GM21367 (cell line): ENCODE measurements around the gene APOH.

Experiments used
- ATAC-seq: cut with Tn5 transposase; IDR thresholded peaks from one replicate; pipeline ENCODE4 v1.9.1; 2021; ENCODE audit not compliant: unreplicated experiment

APOH gene

DNA sequence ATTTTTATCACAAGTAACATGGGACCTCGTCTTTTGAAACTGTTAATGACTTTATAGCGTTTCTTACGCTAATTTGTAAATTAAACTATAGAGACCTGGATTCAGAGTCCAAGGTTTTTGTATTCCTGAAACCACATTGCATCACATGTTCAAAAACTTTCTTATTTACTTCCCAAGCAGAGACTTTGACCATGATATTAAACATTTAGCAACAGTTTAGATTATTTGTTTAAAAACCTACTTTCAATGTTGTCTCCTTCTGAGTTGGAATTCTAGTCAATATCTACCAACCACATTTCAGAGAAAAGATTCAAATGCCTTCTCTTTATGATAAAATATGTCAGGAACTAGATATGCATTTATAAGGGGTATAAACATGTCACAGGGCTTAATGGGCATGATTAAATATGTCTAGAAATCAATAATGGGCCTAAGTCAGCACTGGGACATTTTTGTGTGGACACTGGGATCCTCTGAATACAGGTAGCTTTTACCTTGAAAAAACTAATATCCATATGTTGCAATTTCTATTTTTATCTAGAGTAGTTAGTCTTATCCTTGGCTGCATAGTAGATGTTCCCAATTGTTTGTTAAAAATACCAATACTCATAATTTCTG, 6.3 kb upstream of the APOH start:
- ATAC-seq, result no peak

DNA sequence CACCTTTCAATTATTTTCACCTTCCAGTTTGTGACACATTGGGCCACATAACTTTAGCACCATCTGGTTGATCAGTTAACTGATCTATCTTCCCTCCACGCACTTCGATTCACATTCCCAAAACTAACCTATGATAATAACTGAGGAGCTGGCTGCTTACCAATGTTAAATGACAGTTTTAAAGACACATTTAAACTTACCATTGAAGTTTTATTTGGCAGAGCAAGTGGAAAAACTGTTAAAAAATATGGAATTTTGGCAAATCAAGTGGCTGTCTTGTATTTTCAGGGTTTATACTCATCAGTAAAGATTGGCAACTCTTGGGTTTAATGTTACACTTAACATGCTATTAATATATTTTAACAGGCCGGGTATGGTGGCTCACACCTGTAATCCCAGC, 5.4 kb upstream of the APOH start:
- ATAC-seq, result no peak

DNA sequence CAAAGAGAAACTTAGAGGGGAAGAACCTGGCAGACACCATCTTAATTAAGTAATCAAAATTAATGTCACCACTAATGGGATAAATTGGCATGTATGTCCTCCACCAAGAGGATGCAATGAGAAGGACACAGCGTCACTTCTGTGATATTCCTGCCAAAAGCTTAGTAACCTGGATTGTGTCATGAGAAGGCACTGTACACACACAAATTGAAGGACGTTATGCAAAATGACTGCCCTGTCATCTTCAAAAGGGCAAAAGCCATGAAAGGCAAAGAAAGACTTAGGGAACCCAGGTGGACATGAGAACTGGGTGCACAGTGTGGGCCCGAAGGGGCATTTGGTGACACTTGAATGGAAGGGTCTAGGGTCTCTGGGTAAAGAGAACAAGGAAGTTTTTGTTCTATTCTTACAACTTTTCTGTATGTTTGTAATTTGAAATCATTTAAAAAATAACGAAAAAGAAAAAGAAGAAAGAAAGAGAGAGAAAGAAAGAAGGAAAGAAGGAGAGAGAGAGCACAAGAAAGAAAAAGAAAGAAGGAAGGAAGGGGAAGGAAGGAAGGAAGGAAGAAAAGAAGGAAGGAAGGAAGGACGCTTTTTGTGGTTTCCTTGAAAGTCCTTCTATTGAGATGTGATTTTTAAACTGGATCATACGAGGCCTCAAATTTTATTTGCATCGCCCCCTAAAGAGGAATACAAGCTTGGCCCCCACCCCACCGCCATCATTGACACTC, 4.0 kb upstream of the APOH start:
- no peak for ATAC-seq

DNA sequence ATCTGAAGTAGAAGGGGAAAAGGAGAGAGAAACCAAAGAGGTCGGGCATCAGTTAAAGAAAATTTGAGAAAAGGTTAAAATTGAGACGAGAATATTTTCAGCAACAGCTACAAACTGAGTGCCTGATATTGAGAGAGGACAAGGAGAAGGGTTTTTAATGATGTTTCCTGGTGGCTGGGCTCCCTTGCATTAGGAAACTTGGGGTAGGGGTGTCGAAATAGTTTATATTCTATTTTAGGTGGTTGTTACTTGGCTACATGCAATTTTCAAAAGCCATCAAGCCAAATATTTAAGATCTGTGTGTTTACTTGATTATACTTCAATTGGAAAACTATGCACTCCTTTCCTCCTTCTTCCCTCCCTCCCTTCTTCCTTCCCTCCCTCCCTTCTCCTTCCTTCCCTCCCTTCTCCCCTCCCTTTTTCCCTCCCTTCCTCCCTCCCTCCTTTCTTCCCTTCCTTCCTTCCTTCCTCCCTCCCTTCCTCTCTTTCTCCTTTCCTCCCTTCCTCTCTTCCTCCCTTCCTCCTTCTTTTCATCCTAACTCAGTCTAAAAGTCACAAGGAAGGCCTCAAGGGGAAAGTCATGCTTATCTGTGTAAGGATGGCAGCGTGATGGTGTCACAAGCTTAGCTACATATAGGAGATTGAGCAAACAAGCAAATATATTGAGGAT, 1.8 kb upstream of the APOH start:
- ATAC-seq, result no peak

DNA sequence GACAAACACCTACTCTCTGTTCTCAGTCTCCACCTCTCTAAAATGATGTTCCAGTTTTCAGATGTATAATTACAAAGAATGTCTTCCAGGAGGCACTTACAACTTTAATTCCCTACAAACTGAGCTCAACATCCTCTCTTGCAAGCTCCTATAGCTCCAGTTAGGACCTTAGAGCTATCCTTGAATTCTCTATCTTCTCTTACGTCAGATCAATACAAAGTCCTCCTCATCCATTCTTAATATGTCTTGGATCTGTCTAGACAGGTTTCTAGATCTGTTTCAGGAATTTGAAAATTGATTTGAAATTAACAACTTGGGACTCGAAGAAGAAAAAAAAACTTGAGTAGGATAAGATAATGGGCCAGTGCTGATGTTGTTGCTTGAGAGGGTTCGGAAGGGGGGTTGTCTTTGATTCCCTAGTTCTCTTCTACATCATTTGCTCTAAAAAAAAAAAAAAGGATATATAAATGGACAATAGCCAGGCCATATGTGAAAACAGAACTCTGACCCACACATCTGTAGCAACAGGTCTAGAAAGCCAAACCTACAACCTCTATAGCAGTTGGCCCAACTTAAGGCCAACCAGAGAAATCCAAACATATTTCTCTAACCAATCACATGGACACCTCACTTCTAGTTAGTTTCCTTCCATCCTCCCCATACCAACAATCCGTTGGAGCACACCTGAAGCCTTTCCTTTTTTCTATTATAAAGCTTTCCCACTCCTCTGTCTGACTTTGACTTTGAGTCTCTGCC, 746 bp upstream of the APOH start:
- no peak for ATAC-seq

DNA sequence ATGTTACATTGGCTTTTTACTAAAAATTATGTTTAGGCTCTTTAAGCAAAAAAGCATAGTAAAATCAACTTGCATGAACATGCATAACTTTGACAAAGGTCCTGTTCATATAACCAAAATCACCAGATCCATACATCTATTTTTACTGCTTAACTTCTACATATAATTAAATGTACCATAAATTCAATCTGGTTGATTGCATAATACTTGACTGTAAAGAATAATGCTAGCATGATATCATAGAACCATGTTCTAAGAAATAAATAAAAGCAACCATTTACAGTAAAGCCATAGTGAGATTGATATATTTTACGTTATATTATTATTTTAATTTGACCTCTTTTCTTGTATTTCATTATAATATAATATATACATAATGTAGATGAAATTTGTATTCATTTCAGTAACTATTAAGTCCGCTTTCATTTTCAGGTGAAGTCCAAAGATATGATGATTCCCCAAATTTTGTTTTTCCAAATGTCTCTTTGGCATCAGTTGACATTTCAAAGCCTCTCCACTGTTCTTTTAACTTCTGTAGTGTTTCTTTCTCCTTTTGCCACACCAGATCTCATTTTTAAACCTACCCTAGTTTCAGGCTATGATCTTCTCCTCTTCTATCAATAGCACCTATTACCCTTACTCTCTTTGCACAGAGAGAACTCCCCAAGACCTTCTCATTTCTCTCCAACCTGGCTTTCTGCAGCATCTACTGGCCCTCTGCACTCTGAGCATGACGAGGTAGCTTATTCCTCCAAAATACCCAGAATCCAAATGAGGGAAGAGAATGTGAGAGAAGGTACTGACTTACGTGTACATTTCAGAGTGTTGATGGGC, 1.8 kb downstream of the APOH start:
- no peak for ATAC-seq

DNA sequence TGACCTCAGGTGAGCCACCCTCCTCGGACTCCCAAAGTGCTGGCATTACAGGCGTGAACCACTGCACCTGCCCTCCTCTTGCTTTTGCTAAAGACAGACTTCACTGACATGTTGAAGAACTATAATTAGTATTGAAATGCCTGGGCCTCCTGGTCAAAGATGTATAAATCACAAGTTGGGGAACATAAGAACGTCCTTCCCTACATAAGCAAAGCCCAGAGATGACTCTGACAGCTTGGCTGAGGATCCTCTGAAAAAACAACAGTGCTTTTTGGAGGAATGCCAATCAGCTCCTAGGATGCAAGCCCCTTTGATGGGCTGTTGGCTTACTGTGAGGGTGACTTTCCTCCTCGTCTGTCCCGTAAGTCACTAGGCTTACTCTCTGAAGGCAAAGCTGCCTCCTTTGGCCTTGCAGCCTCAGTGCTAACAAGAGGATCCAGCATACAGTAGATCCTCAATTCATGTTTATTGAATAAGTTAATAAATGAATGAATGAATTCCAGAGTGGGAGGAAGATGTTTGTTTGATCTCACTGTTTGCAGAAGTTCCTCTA, 6.3 kb downstream of the APOH start:
- ATAC-seq, result no peak

DNA sequence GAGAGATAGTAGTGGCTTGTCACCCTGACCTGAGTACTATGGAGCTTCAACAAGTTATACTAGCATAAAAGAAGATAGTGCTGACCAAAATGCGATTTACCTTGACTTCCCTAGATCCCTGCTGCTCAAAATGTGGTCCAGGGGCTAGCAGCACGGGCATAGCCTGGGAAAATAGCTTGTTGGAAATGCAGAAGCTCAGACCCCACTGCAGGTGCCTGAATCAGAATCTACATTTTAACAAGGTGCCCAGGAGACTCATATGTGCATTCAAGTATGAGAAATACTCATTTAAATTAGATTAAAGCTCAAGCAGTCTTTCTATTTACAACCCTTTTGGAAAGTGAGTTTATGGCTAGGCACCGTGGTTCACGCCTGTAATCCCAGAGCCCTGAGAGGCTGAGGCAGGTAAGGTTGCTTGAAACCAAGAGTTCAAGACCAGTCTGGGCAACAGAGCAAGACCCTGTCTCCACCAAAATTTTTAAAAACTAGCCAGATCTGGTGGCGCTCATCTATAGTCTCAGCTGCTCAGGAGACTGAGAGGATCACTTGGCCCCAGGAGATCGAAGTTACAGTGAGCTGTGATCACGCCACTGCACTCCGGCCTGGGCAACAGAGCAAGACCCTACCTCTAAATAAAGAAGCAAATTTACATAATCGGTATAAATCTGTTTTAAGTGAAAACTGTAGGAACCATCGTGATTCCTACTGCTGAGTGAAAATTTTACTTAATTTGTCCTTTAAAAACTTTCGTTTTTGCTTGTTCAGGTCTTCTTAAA, 7.3 kb downstream of the APOH start:
- no peak for ATAC-seq

DNA sequence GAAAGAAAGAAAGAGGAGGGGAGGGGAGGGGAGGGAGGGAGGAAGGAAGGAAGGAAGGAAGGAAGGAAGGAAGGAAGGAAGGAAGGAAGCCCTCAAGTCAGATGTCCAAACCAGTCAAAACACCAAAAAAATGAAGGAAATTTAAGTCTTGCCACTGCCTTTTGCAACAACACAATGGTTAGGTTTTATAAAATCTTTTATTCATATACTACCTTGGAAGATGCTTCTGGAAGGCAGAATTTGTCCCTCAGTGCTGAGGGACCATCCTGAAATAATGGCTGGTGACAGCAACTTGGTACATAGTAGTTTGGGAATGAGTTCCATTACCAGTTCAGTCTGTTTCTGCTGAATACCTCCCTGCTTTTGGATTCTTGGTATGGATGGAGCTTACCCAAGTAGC, 7.9 kb downstream of the APOH start:
- no peak for ATAC-seq

DNA sequence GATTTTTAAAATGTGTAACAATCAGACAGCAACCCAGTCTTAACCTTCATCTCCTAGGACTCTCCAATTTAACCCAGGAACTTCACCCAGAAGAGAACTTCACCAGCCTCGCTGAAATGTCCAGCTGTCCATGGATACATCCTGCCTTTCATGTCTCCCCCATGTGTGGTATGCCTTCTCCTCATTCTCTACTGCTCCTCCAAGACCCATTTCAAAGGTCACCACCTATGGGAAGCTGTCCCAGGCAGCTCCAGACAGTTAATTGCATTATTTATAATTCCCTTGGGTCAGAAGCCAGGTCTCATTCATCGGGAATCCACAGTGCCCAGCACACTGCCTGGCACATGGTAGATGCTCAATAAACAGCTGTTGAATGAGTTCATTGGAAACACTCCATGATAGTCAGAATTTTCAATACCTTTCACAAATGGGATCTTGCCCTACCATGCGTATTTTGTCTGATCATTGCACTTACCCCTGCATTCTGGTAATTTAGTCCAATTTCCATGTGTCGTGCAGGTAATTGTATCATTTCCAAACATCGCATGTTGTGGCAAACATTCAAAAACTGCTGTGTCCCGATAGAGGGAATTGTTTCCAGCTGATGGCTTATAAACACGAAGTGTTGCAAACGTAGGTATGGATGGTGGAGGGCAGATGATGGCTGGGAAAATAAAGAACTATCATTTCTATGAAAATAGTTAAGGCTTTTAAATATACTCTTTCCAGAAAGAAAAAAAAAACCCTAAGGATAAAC, 9.0 kb downstream of the APOH start:
- no peak for ATAC-seq

DNA sequence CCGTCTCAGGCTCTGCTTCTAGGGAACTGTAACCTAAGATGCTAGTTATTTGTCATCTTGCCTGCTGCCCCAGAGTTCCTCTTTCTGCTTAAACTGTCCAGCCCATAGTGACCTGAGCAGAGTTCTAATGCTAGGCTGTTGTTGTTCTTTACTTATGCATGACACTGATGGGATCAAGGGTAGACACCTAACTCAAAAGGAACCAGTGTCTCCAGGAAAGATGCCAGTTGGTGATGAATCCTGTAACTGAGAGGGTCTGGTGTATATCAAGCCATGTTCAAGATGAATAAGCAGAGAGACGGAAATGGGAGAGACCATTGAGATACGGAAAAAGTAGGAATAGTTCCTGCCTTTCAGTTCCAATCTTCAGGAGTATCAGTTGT, 13.7 kb downstream of the APOH start:
- no peak for ATAC-seq

DNA sequence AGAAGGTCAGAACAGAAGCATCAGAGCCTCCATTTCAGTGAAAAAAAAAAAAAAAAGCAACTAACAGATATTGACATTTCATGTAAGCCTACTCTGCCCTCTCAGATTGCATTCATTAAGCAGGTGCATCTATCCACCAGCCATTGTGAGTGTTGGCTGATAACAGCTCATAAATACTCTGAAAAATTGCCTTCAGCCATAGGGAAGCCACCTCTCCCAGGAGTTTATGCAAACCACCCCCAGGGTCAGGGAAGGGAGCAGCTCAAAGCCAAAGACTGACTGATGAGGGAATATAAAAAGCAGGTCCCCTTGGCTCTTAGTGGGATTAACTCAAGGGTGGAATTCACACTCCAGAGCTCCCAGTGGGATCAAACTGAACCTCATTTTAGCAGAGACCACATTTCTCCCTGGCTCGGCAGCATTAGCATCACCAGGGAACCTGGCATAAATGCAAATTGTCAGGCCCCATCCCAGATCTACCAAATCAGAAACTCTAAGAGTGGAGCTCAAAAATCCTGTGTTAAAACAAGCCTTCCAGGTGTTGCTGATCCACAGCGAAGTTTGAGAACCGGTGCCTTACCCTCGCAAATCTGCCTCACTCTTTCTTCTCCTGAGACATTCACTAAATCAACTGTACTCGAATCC, 14.2 kb downstream of the APOH start:
- no peak for ATAC-seq

DNA sequence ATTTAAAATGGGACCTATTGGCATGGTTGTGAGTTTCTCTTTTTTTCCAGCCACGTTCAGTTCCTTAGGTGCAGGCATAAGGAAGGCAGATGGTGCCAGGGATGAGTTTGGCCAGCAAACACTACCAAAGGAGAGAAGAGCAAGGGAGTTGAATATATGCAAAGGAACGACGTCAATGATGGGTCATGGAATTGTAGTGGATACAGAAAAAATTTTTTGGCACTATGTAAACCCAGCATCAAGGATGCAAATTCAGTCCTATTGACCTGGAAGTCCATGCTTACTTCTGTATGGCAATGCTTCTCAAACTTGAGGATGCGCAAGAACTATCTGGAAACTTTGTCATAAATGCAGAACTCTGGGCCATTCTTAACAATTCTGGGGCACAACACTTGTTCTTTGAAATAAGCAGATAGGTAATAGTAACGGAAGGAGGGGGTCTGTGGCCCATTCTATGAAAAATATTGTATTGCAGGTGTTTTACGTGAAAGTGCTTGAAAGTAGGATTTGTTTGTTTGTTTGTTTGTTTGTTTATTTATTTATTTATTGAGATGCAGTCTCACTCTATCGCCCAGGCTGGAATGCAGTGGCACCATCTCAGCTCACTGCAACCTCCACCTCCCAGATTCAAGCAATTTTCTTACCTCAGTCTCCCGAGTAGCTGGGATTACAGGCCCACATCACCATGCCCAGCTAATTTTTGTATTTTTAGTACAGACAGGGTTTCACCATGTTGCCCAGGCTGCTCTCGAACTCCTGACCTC, 18.0 kb downstream of the APOH start:
- no peak for ATAC-seq

DNA sequence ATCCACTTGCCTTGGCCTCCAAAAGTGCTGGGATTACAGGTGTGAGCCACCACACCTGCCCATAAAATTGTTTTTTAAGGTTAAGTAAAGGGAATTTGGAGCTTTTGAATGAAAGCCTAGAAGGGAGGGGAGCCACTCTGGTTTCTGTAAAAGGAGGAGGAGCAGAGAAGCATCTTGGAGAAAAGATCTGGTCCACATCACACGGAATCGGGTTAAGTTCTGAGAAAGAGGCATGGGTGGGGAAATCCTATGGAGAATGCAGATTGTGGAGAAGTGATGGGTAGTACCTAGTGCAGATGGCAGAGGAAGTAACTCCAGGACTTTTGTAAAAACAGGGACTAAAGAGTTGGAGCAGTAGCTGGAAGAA, 19.0 kb downstream of the APOH start:
- no peak for ATAC-seq

DNA sequence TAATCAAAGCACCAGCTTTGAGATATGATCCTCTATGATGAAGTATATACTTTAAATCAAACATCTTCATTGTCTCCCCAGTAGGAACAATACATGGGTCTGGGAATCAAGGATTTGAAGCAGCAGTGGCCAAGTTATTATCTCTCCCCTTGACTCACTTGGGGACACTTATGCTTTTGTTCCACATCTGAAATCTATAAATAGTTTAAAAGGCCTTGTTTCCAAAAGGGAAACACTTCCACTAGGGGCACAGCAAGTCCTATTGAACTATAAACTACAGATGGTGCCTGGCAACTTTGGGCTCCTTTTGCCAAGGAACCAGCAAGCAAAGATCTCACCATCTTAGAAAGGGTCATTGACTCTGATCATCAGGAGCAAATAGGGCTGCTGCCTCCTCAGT, 21.3 kb downstream of the APOH start:
- ATAC-seq, result no peak

DNA sequence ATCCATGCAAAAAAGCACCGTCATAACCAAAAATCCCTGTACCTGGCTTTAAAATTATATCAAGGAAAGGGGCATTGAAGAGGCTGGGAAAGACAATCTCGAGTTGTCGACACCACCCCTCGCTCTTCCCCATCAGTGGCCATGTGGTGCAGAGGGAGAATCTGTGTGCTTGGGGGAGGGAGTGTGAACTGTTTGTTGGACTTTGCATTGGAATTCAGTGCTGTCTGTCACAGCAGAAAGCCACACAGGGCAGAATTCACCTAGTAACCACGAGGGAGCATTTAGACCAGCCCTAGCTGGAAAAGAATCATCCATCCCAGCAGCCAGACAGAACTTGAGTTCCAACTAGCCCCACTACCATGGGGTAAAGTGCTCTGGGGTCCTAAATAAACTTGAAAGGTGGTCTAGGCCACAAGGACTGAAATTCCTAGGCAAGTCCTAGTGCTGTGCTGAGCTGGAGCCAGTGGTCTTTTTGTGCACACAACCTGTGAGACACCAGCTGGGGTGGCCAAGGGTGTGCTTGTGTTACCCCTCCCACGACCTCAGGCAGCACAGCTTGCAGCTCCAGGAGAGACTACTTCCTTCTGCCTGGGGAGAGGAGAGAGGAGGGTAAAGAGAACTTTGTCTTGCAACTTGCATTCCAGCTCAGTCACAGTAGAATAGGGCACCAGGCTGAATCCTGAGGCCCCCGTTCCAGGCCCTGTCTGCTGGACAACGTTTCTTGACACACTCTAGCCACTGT, 25.8 kb downstream of the APOH start:
- ATAC-seq, result no peak

DNA sequence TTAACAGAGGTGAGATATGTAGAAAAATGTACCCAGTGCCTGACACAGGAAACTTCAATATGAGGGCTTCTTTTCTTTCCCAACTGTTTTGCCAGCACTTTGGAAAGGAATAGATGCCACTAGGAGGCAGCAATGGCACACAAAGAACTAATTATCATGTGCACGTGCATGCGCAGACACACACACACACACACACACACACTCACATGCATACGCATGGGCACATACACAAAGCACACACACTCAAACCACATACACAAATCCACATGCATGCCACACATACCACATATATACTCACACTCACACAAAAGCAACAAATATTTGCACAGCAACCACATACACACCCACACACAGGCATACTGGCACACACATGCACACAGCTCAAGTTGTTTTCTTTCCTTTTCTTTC, 28.5 kb downstream of the APOH start:
- no peak for ATAC-seq
